Smooth muscle cell of trachea (primary cell): Measurements from ENCODE around the gene ZFHX3. TPM values are rescaled to one million over a fixed set of nuclear protein-coding genes. Genes with fewer than 3 reads are reported as not detected.

Source experiments
- total RNA-seq: library from RNA; depleted of rRNA; stranded (reverse); fragments of >200 nt; gene quantifications from 2 replicates; pipeline ENCODE4 v1.2.1, GENCODE V29; 2014

Gene ZFHX3
- total RNA-seq, result 9.4 and 10.6 TPM in 2 replicates

GRCh38 chr16:73047536-73048291, at the start of gene ZFHX3:
Gene ZFHX3 (minus strand): TSS chr16:73048128. CDS start chr16:72960145, 87,983 bp downstream.

